Activated T-helper 17 cell treated with anti-CD3 and anti-CD28 coated beads, Interleukin-2, amount 50 U/mL, for 72 hours (primary cell): ENCODE measurements around the gene AAK1. TPM values are rescaled to one million over a fixed set of nuclear protein-coding genes. Genes with fewer than 3 reads are reported as not detected.
"Not testable (repeated sequence)": the region's sequence is repeated elsewhere in the genome, so short reads cannot be mapped to it uniquely, and the experiment has no call there.

Source experiments
- ATAC-seq: fragments of 150-1000 bp; cut with Tn5 transposase; replicated peaks from 2 replicates; pipeline ENCODE4 v1.10.0; 2021; ENCODE audit warnings: mild to moderate bottlenecking, moderate library complexity
- H3K27ac Mint-ChIP-seq: one replicate; pipeline ENCODE4 v1.8.0; 2022; ENCODE audit warnings: mixed read lengths
- H3K27me3 Mint-ChIP-seq: one replicate; pipeline ENCODE4 v1.8.0; 2022; ENCODE audit warnings: mixed read lengths
- H3K36me3 Mint-ChIP-seq: one replicate; pipeline ENCODE4 v1.8.0; 2022; ENCODE audit warnings: low read depth, mild to moderate bottlenecking, mixed read lengths
- H3K4me1 Mint-ChIP-seq: one replicate; pipeline ENCODE4 v1.8.0; 2022; ENCODE audit warnings: mixed read lengths
- H3K4me3 Mint-ChIP-seq: one replicate; pipeline ENCODE4 v1.8.0; 2022; ENCODE audit warnings: mild to moderate bottlenecking, mixed read lengths
- H3K9me3 Mint-ChIP-seq: one replicate; pipeline ENCODE4 v1.8.0; 2022; ENCODE audit warnings: mixed read lengths
- total RNA-seq, 2 donors: library from RNA; stranded (reverse); gene quantifications; one replicate each; pipeline ENCODE4 v1.2.3, GENCODE V29; 2022

The AAK1 gene
- total RNA-seq, 2 donors from 2014 or later, result 94.3 to 203 TPM

DNA sequence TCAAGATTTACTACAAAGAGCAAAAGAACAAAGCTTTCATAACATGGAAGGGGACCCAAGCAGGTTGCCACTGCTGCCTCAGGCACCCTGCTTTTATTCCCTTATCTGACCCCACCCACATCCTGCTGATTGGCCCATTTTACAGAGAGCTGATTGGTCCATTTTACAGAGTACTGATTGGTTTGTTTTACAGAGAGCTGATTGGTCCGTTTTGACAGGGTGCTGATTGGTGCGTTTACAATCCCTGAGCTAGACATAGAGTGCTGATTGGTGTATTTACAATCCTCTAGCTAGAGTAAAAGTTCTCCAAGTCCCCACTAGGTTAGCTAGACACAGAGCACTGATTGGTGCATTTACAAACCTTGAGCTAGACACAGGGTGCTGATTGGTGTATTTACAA lies 204.0 kb downstream of the AAK1 start:
- not testable (repeated sequence) for H3K4me3 Mint-ChIP-seq, H3K36me3 Mint-ChIP-seq, ATAC-seq, H3K9me3 Mint-ChIP-seq, H3K27me3 Mint-ChIP-seq
- Mint-ChIP-seq H3K27ac (peak overlapping the region; percentile 91), H3K4me1 (peaks cover 17% of the 10 kb centered on the region)

DNA sequence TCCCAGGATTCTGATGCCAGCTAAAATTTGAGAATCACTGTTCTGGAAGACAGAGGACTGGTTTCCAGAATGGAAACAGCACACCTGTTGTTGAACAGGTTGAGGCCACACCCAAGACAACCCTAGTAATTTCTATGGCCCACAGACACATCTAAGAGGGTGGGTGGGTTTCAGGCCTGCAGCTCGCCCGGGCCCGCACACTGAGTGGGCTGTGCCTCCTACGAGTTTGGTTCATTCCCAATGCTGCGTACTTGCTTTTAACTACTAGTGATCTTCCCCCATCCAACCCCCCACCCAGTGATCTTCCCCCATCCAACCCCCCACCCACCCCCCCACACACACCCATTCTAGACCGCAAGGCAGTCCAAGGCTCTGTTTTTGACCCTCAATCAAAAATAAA lies 205.0 kb downstream of the AAK1 start:
- H3K4me3 Mint-ChIP-seq, result peak overlapping the region; percentile 81
- H3K36me3 Mint-ChIP-seq, result no peaks in the 10 kb centered on the region
- ATAC-seq, result no peak
- H3K27me3 Mint-ChIP-seq, result no peaks in the 10 kb centered on the region
- peaks cover 18% of the 10 kb centered on the region for H3K4me1 Mint-ChIP-seq
- peaks cover 6% of the 10 kb centered on the region for H3K9me3 Mint-ChIP-seq
- peak overlapping the region; percentile 91 for H3K27ac Mint-ChIP-seq

DNA sequence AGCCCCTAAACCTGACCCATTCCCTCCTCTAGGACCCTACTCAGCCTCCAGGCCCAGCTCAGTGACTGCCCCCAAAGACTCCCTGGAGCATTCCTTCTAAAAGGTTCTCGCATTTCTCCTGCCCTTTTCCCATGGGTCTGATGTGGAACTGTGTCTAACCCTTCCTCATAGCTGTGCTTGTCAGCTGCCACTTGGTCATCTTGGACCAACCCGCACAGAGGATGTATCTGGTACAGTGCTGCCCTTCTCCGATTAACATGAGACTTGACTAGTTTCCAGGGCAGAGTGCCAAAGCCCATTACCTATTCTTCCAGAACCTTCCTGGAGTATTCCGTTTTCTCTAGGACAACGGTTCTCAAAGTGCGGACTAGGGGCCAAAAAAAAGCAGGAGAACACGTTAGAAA lies 205.8 kb downstream of the AAK1 start:
- peaks cover 18% of the 10 kb centered on the region for H3K4me1 Mint-ChIP-seq
- peak overlapping the region; percentile 81 for H3K4me3 Mint-ChIP-seq
- ATAC-seq, result peak; percentile 8
- H3K27ac Mint-ChIP-seq, result peak overlapping the region; percentile 91
- no peaks in the 10 kb centered on the region for H3K27me3 Mint-ChIP-seq
- no peaks in the 10 kb centered on the region for H3K36me3 Mint-ChIP-seq
- H3K9me3 Mint-ChIP-seq, result peaks cover 6% of the 10 kb centered on the region

DNA sequence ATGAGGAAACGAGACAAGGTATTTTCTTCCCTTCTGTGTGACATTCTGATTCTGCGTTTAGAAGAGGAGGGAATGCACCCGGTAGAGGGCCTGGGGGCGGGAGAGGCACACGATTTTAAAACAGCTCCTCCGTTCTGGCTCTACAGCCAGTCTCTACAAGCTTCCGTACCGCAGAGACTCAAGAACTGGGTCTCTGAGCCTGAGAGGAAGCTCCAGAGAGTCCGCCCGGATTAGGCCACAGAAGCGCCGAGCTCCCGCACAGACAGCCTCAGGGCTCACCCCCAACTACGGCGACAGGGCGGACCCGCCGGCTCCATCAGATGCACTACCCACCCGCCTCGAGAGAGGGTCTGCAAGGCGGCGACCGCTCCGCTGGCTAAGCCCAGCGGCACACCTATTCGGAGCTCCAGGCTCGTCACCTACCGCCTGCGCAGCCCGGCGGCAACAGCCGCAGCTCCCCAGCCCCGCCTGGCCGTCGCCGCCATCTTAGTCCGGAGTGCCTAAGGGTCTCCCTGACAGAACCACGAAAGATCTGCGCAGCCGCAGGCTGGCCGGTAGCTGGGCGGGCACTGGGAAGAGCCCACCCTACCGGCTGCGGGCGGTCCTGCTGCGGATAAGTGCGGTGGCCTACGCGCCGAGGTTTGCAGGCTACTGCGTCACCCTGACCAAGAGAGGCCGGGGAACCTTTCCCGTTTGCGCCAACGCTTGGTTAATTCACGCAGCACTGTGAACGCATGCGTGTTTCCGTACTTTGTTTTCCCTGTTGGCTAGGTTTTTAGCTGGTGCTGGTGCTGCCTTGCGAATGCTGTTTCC lies 206.4 kb downstream of the AAK1 start, which contains the start of gene NFU1:
TSS of gene NFU1 (minus strand) at position 498 of the 813 bp plus-strand sequence. CDS start at position 485, 13 bp downstream.
- no peaks in the 10 kb centered on the region for H3K36me3 Mint-ChIP-seq
- peak; percentile 93 for ATAC-seq
- H3K9me3 Mint-ChIP-seq, result peaks cover 6% of the 10 kb centered on the region
- H3K27ac Mint-ChIP-seq, result peak within 1 kb of the TSS; percentile 91
- H3K27me3 Mint-ChIP-seq, result no peaks in the 10 kb centered on the region
- H3K4me3 Mint-ChIP-seq, result peak within 1 kb of the TSS; percentile 81
- peaks cover 18% of the 10 kb centered on the region for H3K4me1 Mint-ChIP-seq

DNA sequence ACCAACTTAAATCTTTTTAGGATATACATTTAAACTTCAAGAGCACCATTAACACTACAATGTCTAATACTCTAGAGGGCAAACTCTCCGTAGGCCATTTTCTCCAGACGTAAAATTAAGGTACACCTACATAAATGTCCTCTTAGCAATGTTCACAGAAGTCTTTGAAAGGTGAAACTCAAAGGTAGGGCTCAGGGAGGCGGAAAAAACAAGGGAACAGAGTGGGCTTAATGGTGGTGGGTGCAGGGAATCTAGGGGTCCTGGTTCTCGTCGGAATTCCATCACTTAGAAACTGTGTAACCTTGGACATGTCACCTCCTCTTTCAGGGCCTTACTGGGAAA lies 207.0 kb downstream of the AAK1 start:
- Mint-ChIP-seq H3K4me1 (peaks cover 18% of the 10 kb centered on the region), H3K36me3 (no peaks in the 10 kb centered on the region), H3K9me3 (peaks cover 6% of the 10 kb centered on the region), H3K27ac (peak overlapping the region; percentile 91), H3K4me3 (peak overlapping the region; percentile 81), H3K27me3 (no peaks in the 10 kb centered on the region)
- ATAC-seq, result peak; percentile 0

DNA sequence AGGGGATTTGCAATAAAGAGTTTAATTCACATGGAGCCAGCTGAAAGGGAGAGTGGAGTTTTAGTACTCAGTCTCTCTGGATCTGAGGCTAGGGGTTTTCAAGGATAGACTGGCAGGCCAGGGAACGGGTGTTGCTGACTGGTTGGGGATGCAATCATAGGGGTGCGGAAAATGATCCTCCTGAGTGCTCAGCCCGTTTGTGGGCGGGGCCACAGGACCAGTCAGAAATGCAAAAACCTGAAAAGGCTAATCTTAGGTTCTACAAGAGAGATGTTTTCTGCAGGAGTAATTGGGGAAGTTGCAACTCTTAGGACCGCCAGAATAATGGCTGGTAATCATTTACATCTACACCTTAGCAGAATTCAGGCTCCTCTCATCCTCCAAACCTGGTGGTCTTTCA lies 208.8 kb downstream of the AAK1 start:
- no peak overlapping the region for H3K4me3 Mint-ChIP-seq
- peaks cover 17% of the 10 kb centered on the region for H3K36me3 Mint-ChIP-seq
- ATAC-seq, result no peak
- peaks cover 6% of the 10 kb centered on the region for H3K9me3 Mint-ChIP-seq
- peaks cover 18% of the 10 kb centered on the region for H3K4me1 Mint-ChIP-seq
- H3K27ac Mint-ChIP-seq, result peak overlapping the region; percentile 23
- no peaks in the 10 kb centered on the region for H3K27me3 Mint-ChIP-seq

DNA sequence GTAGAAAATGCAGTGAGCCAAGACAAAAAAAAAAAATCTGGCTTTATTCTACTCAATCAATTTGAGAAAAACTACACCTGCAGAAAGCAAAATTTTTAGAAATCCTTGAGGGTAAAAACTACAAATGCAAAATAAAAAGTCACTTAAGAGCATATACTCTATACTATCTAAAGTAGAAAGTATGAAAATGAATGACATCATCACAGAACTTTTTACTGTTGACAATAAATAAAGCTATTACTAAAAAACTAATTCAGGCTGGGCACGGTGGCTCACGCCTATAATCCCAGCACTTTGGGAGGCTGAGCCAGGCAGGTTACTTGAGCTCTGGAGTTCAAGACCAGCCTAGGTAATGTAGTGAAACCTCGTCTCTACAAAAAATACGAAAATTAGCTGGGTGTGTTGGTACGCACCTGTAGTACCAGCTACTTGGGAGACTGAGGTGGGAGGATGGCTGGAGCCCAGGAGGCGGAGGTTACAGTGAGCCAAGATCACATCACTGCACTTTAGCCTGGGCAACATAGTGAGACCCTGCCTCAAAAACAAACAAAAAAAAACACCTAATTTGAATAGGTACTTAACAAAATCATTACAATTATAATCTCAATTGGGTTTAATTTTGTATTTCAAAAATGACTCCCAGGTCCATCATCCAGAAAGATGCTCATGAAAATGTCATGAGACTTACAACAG lies 213.9 kb downstream of the AAK1 start:
- H3K9me3 Mint-ChIP-seq, result no peaks in the 10 kb centered on the region
- H3K4me3 Mint-ChIP-seq, result no peak overlapping the region
- no peaks in the 10 kb centered on the region for H3K27me3 Mint-ChIP-seq
- peaks cover 2% of the 10 kb centered on the region for H3K4me1 Mint-ChIP-seq
- ATAC-seq, result no peak
- H3K36me3 Mint-ChIP-seq, result peaks cover 51% of the 10 kb centered on the region
- no peak overlapping the region for H3K27ac Mint-ChIP-seq

DNA sequence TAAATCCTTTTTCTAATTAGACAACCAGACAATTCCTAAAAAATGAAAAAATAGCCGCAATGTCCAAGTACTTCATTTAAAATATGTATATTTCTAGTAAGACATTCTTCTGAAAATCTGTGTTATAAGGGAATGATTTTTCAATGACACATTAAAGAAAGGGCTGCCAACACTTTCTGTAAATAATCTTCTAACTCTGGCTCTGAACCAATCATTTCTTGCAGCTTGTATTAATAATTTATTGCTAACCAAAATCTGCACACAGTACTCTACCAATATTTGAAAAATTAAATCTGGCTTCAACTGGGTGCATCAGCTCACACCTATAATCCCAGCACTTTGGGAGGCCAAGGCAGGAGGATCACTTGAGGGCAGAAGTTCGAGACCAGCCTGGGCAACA lies 214.6 kb downstream of the AAK1 start:
- Mint-ChIP-seq H3K27ac (peak overlapping the region; percentile 50), H3K27me3 (no peaks in the 10 kb centered on the region), H3K4me3 (no peak overlapping the region), H3K36me3 (peaks cover 51% of the 10 kb centered on the region), H3K4me1 (no peaks in the 10 kb centered on the region), H3K9me3 (no peaks in the 10 kb centered on the region)
- ATAC-seq, result no peak

DNA sequence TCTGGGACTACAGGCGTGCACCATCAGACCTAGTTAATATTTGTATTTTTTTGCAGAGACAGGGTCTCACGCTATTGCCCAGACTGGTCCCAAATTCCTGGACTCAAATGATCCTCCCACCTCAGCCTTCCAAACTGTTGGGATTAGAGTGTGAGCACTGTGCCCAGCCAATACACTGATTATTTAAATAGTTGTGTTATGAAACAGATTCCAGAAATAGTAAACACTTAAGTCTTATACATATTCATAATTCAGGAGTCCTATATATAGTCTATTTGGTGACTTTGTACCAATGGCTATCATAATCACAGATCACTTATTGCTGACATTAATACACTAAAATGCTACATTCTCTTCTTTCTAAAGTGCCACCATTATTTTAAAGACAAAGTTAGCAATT lies 219.1 kb downstream of the AAK1 start:
- Mint-ChIP-seq H3K27ac (no peak overlapping the region), H3K4me1 (no peaks in the 10 kb centered on the region), H3K27me3 (no peaks in the 10 kb centered on the region), H3K4me3 (no peak overlapping the region), H3K36me3 (peaks cover 64% of the 10 kb centered on the region), H3K9me3 (no peaks in the 10 kb centered on the region)
- ATAC-seq, result no peak

DNA sequence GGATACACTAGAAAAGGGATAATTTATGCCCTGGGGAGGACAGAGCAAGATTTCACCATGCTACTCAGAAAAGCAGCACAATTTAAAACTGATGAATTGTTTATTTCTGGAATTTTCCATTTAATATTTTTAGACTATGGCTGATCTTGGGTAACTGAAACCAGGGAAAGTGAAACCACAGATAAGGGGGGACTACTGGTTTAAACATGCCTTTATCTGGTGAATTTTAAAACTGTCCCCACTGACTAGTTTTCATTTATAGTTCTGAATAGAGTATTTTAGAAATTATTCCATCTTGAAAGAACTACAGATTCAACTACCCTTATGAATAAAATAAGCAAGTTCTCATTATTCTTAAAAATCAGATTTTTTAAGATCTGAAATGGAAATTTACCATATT lies 221.3 kb downstream of the AAK1 start:
- Mint-ChIP-seq H3K27ac (peak overlapping the region; percentile 30), H3K4me3 (no peak overlapping the region), H3K9me3 (no peaks in the 10 kb centered on the region), H3K4me1 (no peaks in the 10 kb centered on the region), H3K27me3 (no peaks in the 10 kb centered on the region), H3K36me3 (peaks cover 64% of the 10 kb centered on the region)
- ATAC-seq, result no peak

DNA sequence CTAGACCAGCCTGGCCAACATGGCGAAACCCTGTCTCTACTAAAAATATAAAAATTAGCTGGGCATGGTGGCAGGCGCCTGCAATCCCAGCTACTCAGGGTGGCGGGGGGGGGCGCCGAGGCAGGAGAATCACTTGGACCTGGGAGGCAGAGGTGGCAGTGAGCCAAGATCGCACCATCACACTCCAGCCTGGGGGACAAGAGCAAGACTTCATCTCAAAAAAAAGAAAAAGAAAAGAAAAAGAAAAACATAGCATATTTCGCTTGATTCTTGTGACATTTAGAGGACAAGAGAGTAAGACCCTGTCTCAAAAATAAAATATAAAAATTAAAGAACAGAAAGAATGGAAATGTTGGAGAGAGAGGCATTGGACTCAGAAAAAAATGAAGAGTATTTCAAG lies 224.4 kb downstream of the AAK1 start:
- H3K9me3 Mint-ChIP-seq, result not testable (repeated sequence)

DNA sequence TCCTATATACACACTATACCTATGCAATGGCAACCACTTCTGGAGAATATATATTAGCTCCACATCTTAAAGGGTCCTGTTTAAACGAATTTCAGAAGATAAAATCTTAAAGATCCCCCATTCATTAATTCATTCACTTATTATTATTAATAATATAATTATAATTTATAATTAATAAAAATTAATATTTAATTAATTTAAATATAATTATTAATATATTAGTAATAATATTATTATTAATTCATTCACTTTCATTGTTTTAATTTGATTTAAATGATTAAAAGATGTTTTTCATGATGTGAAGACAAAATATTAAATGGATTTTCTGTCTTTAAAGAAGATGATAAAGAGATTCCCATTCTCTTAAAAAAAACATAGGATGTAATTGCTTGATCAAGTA lies 227.4 kb downstream of the AAK1 start:
- peaks cover 73% of the 10 kb centered on the region for H3K36me3 Mint-ChIP-seq
- no peaks in the 10 kb centered on the region for H3K9me3 Mint-ChIP-seq
- no peak for ATAC-seq
- H3K4me1 Mint-ChIP-seq, result no peaks in the 10 kb centered on the region
- no peaks in the 10 kb centered on the region for H3K27me3 Mint-ChIP-seq
- H3K27ac Mint-ChIP-seq, result no peak overlapping the region
- no peak overlapping the region for H3K4me3 Mint-ChIP-seq

More for the DNA sequence above, 224.4 kb downstream of the AAK1 start:
- H3K4me1 Mint-ChIP-seq, H3K27ac Mint-ChIP-seq, ATAC-seq, H3K4me3 Mint-ChIP-seq, H3K27me3 Mint-ChIP-seq: not testable (repeated sequence)
- peaks cover 79% of the 10 kb centered on the region for H3K36me3 Mint-ChIP-seq
